CD1c-positive myeloid dendritic cell (primary cell): ENCODE measurements around the gene GHRHR.

Experiments
- DNase-seq: peaks from one replicate; pipeline ENCODE4 v3.0.0-alpha.2; 2016; ENCODE audit errors: extremely low spot score

GHRHR gene

DNA sequence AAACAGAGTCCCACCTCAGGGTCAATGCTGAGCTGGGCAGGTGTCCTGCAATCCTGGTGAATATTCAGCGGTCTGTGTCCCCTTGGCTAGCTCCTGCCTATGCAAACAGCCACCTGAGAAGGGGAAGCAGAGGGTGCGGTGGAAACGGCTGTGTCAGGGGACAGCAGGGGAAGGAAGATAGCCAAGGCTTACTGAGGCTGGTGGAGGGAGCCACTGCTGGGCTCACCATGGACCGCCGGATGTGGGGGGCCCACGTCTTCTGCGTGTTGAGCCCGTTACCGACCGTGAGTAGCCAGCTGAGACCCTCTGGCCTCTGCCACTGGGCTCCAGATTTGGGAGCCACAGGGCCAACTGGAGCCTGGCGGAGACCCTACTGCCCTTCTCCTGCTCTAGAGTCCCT, at the start of gene GHRHR:
TSS of gene GHRHR (plus strand) at position 112 of the 400 bp plus-strand sequence. CDS start at position 228, 116 bp downstream.
- no peak for DNase-seq

- DNase-seq, result peak; percentile 8
Measured at GRCh38 chr7:30914596-30914995, 49.2 kb upstream of the GHRHR start.

- DNase-seq, result no peak
Measured at GRCh38 chr7:30915005-30915601, 48.6 kb upstream of the GHRHR start.

DNA sequence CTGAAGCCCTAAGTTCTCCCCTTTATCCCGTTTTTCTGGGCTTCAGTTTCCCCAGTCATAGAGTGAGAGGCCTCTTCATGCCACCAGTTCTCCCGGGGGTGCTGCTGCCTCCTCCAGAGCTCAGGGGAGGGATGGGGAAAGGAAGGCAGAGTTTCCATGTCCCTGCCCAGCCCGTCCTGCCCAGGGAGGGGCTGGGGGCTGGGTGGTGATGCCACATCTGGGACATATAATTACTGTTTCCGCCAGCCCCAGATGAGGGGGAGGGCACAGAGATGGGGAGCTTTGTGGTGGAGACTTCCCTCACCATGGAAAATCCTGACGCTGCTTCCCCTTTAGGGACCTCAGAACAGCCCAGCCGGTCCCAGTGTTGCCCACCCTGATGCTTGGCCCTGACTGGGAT, 48.0 kb upstream of the GHRHR start:
- no peak for DNase-seq

DNA sequence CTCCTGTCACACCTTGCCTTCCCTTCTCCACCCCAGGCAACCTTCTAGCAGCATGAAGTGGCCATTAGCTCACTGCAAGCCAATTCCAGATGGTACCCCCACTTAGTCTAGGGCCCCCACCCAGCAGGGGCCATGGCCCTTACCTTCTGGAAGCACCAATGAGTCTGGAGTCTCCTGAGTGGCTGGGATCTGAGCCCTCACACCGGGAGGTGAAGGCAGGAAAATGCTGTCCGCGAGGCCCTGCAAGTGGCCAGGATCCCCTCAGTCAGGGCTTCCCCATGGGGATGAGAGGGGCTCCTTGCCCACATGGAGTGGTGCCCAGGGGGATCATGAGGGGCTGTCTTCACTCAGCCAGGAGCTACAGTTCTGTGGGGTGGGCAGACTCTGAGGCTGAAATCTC, 47.5 kb upstream of the GHRHR start:
- no peak for DNase-seq

- DNase-seq, result no peak
Measured at GRCh38 chr7:30916767-30917166, 47.0 kb upstream of the GHRHR start.

- DNase-seq, result no peak
Measured at GRCh38 chr7:30917216-30917893, 46.4 kb upstream of the GHRHR start.

DNA sequence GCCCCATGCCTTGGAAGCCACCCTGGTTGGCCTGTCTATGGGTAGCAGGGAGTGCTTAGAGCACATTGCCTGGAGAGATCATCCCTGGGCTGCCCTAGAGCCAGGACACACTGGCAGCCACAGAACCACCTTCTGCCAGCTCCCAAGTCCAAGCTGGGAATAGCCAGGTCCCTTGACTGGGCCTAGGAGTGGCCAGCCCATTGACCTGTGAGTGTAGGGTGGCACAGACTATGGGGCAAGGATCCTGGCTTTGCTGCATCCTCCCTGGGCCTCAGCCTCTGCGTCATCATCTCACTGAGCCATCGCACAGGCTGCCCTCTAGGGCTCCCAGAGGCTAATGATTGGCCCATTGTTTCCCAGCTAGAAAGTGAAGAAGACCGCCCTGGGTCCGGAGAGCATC, 45.1 kb upstream of the GHRHR start:
- no peak for DNase-seq

DNA sequence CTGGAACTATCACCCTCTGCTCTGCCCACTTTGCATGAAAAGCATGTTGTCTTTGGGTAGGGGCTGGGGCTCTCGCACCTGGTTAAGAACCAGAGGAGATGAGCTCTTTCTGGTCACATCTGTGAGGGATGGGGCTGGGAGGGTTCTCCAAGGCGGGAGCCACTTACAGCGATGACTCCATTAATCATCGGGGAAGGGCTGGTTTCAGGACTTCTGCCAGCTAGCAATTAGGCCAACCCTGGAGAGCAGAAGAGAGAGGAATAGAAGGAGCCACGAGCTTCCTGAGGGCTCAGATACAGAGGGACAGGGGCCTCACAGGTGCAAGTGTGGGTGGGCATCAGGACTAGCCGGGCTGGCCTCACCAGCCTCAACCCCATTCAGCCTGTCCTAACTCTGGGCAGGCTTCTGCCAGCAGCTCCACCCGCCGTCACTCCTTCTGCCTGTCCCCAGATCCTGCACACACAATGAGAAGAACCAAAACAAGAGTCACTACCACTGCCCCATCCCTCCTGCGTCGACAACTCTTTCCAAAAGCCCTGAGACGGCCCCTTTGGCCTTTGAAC, 43.7 kb upstream of the GHRHR start:
- no peak for DNase-seq

DNA sequence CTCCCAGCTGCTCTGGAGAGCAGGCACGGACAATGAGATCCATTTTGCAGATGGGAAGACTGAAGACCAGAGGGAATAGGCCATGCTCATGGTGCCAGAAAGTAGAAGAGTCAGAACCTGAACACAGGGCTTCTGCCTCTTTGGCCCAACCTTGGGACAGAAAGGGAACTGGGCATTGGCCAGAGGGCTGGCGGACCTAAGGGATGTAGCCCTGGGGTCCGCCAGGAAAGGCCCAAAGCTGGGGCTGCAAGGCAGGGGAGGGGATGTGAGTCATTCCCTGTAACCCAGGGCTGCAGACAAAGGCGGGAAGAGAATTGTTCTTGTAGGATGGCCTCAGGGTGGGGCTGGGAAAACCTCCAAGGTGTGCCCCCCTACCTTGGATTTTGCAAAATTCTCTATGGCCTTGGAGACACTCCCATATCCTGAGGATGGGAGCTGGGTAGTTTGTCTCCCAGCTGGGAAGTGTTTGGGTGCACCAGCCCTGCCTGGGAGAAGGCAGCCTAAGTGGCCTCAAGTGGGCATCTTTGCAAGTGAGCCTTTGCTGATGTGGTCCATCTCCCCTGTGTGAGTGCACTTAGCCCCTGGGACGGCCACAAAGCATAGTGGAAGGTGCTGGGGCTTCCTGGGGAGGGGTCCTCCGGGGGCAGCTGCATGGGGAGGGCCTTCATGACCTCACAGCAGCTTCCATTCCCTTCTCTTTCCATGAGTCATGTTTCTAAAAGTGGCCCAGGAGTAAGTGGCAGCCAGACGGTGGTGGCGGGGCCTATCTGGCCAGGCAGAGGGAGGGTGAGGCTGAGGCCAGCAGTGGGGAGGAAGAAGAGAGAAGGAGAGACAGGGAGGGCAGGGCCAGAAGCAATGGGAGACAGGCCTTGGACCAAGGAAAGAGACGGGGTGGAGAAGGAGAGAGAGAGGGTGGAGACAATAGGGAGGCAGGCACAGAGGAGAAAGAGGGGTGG, 42.9 kb upstream of the GHRHR start:
- DNase-seq, result no peak

GRCh38 chr7:30921540-30922401, 42.0 kb upstream of the GHRHR start:
- DNase-seq, result no peak

- DNase-seq, result no peak
Measured at GRCh38 chr7:30922596-30922995, 41.2 kb upstream of the GHRHR start.

GRCh38 chr7:30923009-30923773, 40.6 kb upstream of the GHRHR start:
- DNase-seq, result no peak

GRCh38 chr7:30923774-30924413, 39.9 kb upstream of the GHRHR start:
- DNase-seq, result no peak

- DNase-seq, result no peak
Measured at GRCh38 chr7:30924624-30925023, 39.1 kb upstream of the GHRHR start.

DNA sequence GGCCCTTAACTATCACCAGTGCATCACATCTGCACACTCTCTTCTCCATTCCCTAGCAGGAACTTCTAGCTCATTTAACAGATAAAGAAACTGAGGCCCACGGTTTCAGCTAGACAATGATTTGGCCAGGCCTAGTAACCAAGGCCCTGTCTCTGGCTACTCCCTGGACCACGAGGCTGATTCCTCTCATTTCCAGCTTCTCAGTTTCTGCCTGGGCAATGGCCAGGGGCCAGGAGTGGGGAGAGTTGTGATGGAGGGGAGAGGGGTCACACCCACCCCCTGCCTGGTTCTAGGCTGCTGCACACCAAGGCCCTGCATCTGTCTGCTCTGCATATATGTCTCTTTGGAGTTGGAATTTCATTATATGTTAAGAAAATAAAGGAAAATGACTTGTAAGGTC, 38.6 kb upstream of the GHRHR start:
- no peak for DNase-seq

DNA sequence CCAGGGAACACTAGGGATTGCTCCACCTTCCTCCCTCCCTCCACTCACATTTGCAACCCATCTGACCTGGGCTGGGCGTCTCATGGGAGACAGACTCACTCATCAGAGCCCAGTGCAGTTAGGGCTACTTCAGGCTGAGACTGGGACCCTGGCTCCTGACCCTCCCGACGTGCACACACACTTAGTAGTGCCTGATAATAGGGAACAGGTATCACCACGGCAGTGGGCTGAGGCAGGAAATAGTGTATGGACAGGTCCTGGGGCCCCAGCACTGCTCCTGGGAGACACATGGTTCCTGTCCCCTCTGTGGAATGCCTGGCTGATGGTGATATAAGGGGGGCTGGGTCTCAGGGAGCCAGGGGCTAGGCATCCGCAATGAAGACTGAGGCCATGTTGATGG, 37.8 kb upstream of the GHRHR start:
- DNase-seq, result no peak

DNA sequence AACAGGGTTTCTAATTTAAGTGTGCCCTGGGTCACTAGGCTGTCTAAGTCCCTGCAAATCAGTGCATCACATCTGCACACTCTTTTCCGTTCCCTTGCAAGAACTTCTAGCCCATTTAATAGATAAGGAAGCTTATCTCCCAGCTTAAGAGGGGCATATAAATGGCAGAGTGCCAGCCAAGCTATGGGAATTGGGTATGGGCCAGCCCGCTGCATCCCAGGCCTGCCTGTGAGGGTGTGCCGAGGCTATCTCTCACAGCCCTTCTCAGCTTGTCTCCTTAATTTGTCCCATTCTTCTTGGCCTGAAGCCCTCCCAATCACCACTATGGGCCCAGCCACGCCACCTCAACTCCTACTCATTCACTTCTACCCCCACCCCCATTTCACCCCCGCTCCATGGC, 37.4 kb upstream of the GHRHR start:
- DNase-seq, result no peak

GRCh38 chr7:30927040-30927439, 36.7 kb upstream of the GHRHR start:
- DNase-seq, result no peak

- no peak for DNase-seq
Measured at GRCh38 chr7:30927559-30927958, 36.2 kb upstream of the GHRHR start.
